Measurements from ENCODE around the gene EHMT1.

The EHMT1 gene

GRCh38 chr9:137772281-137772873 is 153.6 kb downstream of the EHMT1 start:
- TF ChIP-seq ZNF565 (CRISPR knock-in tag; conservative IDR thresholded peaks at IDR 0.05; ENCODE audit: low read depth) (no peak), RARB (CRISPR knock-in tag; IDR thresholded peaks at IDR 0.05) (no peak), CSDC2 (CRISPR knock-in tag; IDR thresholded peaks at IDR 0.05) (no peak), TSHZ2 (CRISPR knock-in tag; IDR thresholded peaks at IDR 0.05) (no peak), ZNF70 (CRISPR knock-in tag; IDR thresholded peaks at IDR 0.05) (no peak), ZNF8 (CRISPR knock-in tag; IDR thresholded peaks at IDR 0.05) (no peak), CSRNP3 (CRISPR knock-in tag; IDR thresholded peaks at IDR 0.05) (no peak), ZFP30 (CRISPR knock-in tag; IDR thresholded peaks at IDR 0.05) (no peak), ZC3H10 (CRISPR knock-in tag; IDR thresholded peaks at IDR 0.05) (no peak), ARNTL (CRISPR knock-in tag; IDR thresholded peaks at IDR 0.05; ENCODE audit: borderline replicate concordance, low read depth) (no peak), TCF4 (CRISPR knock-in tag; IDR thresholded peaks at IDR 0.05; ENCODE audit: borderline replicate concordance) (no peak), ESRRG (CRISPR knock-in tag; IDR thresholded peaks at IDR 0.05) (no peak), ZFP3 (CRISPR knock-in tag; IDR thresholded peaks at IDR 0.05) (no peak), BACH2 (CRISPR knock-in tag; IDR thresholded peaks at IDR 0.05; ENCODE audit: borderline replicate concordance) (no peak), ISL1 (CRISPR knock-in tag; IDR thresholded peaks at IDR 0.05) (no peak)
- peak; percentile 31; the same call in 2 of the 3 replicates for ATAC-seq

- ATAC-seq: no peak
Measured at GRCh38 chr9:137774775-137775386, 156.1 kb downstream of the EHMT1 start.

GRCh38 chr9:137776306-137776995 is 157.6 kb downstream of the EHMT1 start:
- no peak for TF ChIP-seq ESRRG (CRISPR knock-in tag; IDR thresholded peaks at IDR 0.05)
- no peak for TF ChIP-seq CSDC2 (CRISPR knock-in tag; IDR thresholded peaks at IDR 0.05)
- TF ChIP-seq PATZ1 (CRISPR knock-in tag; IDR thresholded peaks at IDR 0.05; ENCODE audit: borderline replicate concordance): no peak
- no peak for TF ChIP-seq PPARA (CRISPR knock-in tag; IDR thresholded peaks at IDR 0.05; ENCODE audit: borderline replicate concordance)
- ATAC-seq: no peak

More at GRCh38 chr9:137774775-137775386, 156.1 kb downstream of the EHMT1 start:
- TF ChIP-seq TSHZ2 (CRISPR knock-in tag; IDR thresholded peaks at IDR 0.05): no peak

- TF ChIP-seq PATZ1 (CRISPR knock-in tag; IDR thresholded peaks at IDR 0.05; ENCODE audit: borderline replicate concordance): no peak
- TF ChIP-seq ZC3H10 (CRISPR knock-in tag; IDR thresholded peaks at IDR 0.05): no peak
- TF ChIP-seq ZFP30 (CRISPR knock-in tag; IDR thresholded peaks at IDR 0.05): no peak
- no peak for ATAC-seq
Measured at GRCh38 chr9:137777761-137778160, 159.0 kb downstream of the EHMT1 start.
